Activated CD8-positive, alpha-beta memory T cell treated with anti-CD3 and anti-CD28 coated beads for 48 hours (primary cell): ENCODE measurements around the gene MDGA2.

Source experiments
- DNase-seq, 3 experiments: peaks; one replicate each; pipeline ENCODE4 v3.0.0-alpha.2; 2020; ENCODE audit warnings: low read depth in 2 of 3, low spot score in 2 of 3

Gene MDGA2

DNA sequence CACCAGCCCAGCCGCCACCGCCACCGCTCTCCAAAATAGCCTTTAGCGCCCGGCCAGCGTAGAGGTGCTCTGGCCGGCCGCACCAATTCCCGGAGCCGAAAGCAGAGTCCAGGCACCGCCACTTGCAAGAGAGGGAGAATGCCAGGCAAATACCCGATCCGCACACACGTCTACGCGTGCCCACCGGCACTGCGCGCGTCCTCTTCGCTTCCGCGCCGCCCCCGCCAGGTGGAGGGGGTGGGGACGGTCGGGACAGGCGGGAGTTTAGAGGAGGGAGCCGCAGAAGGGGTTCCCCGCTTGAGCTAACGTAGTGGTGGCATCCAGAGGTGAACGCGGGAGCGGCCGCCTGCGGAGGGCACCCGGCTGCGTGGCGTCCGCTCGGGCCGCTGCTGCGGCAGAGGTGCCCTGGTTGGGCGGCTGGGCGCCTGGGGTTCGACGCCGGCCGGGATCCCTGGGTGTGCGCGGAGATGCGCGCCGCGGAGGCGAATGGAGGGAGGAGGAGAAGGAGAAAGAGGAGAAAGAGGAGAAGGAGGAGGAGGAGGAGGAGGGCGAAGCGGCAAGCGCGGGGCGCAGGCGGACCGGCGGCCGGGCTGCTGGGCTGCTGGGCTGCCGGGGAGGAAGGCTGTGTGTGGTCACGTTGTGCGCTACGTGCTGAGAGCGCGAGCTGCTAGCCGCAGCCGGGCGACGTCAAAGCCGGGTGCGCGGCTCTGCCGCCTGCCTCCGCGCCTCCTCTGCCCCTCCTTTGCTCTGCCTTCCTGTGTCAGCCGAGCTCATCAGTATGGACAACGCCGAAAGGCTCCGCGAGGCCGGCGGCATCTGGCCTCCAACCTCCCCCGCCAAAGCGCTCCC, at the start of gene MDGA2:
Gene MDGA2, minus strand, starts transcription at position 140 of the 849 bp plus-strand sequence.
- no peak for DNase-seq

DNA sequence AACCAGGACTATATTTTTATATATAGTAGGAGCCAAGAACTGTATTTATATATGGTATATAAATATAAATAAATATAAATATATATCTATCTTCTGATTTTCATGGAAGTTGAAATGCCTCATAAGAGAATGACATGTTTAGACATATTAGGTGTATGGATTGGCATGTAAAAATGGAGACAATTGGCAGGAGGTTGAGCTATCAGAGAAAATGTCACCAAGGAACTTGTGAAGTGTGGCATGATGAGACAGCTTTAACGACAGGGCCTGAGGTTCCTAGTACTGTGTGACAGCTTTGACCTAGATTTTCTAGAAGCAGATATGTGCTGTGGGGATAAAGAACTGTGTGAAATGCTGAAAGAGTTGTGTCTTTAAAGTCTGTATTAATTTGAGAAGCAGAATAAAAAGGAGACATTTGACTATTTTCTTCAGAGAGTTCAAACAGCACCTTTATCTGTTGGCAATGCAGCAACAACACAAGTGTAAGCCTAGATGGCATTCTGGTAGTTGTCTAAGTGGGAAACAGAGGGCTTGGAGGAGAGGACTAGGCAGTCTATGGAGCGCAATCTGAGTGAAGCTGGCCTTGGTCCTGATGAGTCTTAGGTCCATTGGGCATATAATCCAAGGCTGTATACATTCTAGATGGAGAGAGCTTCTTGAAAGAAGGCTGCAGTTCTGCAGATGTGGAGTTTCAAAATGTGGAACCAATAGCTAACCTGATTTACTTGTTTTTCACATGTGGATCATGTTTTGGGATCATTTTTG, 47.7 kb upstream of the MDGA2 start:
- DNase-seq = no peak

DNA sequence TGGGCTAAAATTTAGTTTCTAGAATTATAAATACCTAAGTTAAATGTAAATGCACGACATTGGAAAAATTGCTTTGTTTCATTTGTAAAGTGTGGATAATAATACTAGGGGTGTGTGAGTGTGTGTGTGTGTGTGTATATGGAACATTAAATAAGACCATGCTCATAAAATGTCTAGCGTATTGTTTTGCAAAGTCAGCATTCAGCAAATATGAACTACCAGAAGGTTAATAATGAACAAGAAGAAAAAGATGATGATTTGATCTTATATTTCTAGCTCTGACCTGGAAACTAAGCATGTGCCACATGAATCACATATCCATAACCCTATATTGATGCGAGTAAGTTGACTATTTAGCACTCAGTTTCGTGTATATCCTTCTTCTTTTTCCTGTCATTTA, 44.9 kb upstream of the MDGA2 start:
- no peak for DNase-seq

DNA sequence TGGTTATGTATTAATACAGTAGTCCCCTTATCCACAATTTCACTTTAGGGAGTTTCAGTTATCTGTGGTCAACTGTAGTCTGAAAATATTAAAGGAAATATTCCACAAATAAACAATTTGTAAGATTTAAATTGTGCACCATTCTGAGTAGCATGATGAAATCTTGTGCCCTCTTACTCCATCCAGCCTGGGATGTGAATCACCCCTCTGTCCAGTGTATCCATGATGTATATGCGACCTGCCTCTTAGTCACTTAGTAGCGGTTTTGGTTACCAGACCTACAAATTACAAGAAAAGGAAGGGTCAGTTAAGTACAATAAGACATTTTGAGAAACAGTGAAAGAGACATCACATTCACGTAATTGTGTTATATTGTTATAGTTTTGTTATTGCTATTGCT, 39.9 kb upstream of the MDGA2 start:
- no peak for DNase-seq

DNA sequence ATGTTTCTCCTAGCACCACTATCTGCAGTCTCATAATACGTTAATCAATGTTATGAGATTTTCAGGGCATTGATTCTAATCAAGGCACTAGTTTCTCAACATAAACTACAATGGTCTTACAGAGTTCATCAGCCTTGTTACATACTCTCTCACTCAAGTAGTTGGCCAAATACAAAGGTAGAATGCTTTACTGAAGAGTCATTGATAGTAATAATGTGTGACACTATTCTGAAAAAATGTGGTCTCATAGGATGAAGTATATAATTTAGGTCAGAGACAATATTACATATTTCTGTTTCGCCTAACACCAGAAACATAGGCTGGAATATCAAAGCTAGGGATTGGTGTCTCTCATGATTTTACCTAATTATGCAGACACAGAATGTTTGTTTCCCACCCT, 35.2 kb upstream of the MDGA2 start:
- DNase-seq = no peak

DNA sequence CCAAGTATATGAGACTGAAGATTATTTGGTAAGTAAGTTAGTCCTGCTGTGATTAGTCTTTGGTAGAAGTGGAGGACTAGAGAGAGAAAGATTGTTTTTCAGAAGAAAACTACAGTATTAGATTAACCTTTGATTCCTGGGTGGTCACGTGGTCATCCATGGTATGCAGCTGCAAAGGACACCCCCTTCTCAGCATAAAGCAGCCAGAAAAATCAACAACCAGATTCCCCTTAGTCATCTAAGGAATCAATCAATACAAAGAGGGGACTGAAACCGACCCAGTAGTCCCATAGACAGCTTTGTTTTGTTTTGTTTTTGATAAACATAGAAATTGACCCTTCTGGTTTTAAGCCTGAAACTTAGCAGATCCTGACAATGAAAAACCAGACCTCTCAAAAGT, 30.3 kb upstream of the MDGA2 start:
- DNase-seq = no peak

DNA sequence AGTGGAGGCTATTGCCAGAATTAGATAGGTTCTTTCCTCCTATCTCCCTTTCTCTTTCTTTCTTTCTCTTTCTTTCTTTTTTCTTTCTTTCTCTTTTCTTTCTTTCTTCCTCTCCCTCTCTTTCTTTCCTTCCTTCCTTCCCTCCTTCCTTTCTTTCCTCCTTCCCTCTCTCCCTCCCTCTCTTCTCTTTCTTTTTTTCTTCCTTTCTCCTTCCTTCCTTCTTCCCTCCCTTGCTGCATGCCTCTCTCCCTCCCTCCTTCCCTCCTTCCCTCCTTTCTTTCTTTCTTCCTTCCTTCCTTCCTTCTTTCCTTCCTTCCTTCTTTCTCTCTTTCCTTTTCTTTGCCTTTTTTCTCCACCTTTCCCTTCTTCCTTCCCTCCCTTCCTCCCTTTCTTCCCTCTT, 16.4 kb upstream of the MDGA2 start:
- DNase-seq = no peak

DNA sequence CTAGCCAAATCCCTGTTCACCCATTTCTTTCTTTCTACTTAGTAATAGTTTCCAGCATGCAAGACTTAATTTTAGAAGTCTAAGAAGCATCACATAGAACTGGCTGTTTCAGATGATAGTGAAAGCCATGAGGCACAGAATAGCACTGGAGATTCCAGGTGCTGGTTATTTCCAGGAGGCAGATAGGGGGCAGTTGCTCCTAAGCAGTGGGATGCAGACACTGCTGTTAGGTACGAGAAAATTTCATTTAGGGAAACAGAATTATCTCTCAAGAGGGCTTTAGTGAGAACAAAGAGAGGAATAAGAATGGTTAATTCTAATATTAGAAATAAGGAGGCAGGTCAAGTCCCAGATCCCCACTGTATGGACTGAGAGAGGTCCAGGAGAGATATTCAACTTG, 3.6 kb upstream of the MDGA2 start:
- DNase-seq = no peak

DNA sequence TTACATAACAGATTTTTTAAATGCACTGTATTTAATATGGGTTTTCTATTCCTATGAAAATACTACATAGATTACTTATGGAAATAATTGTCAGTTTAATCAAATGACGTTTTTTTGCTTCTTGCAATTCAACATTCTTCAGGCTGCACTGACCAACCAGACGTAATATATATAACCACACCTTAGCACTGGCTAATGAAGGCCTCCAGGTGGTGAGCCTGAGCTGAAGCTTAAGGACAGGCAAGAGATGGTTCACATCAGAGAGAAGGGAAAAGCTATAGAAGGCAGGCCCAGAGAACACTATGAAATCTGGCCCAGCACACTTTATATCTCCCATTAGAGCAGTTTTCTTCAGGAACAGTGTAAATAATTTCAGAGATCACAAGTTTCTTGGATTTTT, 2.8 kb upstream of the MDGA2 start:
- DNase-seq = no peak

DNA sequence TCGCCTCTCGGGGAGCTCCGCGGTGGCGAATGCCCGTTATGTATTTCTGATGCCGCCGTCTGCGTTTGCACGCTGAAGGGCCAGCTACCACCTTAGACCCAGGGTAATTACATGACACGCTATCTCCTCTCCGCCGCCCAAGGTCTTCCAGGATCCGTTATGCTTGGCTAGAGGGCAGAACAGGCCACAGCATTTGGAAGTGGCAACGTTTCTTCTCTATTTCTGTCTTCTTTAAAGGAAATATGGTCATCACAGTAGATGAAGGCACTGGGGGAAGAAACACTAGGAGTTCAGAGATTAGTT, 861 bp upstream of the MDGA2 start:
- no peak for DNase-seq

DNA sequence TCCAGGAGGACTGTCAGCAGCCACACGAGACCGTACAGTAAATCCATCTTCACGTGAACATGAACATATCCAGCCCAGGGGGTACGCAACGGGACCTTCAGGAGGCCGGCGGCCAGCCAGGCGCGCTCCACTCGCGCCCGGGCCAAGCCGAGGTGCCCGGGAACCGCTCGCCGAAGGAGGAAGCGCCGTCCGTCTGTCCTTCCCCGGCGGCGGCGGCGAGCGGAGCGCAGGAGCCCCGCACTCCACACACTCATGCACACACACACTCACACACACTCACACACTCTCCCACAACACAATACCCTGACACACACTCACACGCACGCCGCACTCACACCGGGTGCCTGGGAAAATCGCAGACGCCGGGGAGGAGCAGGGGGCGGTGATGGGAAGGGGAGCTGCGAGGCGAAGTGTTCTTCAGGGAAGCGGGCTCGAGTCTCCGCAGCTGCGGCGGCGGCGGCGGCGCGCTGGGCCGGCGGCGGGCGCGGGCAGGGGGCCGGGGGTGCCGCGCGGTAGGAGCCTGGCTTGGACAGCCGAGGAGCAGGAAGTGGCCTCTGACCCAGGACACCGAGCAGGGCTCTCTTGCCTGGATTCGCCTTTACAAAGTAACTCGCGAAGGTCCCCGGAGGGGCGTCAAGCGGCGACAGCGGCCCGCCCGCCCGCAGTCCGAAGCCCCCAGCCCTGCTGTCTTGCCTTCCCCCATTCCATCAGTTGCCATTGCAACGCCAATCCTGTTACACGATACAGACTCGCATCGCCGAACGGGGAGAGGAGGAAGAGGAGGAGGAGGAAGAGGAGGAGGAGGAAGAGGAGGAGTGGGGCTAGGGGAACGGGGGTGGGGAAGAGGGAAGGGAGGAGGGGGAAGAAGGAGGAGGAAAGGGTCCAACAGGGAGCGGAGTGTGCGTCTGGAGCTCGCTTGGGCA, 601 bp downstream of the MDGA2 start:
- DNase-seq = no peak

DNA sequence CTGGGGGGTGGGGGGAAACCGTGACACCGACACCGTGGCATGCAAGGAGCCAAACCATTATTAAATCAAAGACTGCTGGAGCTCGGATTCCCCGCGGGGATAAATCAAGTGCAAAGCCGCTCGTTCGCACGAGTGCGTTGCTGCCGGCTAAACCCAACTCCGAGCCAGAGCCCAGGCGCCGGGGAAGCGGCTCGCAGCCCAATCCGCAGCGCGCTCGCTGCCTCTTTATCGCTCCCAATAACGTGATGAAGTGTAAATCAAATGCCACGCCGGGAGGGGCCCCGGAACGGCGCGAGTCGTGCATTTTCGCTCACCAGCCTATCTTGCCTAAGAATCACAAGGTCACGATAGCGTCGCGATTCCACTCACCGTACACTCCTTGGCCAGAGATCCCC, 1.3 kb downstream of the MDGA2 start:
- no peak for DNase-seq

DNA sequence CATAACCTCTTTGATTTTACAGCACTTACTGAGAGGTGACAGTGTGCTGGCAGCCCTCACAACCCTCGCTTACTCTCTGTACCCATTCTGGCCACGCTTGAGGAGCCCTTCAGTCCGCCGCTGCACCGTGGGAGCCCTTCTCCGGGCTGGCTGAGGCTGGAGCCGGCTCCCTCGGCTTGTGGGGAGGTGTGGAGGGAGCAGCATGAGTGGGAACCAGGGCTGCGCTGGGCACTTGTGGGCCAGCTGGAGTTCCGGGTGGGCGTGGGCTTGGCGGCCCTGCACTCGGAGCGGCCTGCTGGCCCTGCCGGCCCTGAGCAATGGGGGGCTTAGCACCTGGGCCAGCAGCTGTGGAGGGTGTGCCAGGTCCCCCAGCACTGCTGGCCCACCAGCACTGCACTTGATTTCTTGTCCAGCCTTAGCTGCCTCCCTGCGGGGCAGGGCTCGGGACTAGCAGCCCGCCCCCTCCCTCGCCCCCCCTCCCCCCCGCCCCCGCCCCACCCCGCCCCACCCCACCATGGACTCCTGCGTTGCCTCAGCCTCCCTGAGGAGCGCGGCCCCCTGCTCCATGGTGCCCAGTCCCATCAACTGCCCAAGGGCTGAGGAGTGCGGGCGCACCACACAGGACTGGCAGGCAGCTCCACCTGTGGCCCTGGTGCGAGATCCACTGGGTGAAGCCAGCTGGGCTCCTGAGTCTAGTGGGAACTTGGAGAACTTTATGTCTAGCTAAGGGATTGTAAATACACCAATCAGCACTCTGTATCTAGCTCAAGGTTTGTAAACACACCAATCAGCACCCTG, 9.9 kb downstream of the MDGA2 start:
- DNase-seq = no peak

DNA sequence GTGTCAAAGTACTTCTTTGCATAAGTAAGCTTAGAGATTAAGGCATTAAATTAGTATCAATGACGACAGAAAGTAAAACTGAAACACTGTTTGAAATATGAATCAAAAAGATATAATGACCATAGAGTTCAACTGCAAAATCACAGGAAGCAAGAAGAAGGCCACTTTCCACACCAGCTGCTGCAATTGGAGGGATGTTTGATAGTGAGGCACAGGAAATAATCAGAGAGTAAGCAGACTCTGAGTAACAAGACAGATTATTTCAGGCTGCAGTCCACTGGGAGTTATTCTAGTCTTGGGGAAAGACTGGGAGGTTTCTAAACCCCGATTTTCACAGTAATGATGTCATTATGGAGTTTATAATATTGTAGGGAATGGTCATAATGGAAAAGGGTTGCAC, 12.9 kb downstream of the MDGA2 start:
- no peak for DNase-seq

DNA sequence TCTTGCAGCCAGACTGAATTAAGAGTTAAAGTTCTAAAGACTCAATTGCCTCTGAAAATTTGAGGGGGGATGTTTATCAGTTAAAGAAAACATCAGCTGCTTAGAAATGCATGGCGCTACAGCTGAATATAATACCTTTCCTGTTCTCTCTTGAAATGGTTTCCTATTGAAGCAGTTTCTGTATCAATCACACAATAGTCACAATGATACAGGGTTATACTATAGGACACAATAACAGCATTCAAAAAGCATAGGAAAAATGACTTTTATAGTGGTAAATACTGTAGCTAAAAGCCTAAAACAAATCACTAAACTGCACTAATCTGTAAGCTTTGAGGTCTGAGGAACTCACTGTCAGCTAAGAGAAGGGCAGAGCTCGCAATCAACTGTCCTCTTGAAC, 15.2 kb downstream of the MDGA2 start:
- no peak for DNase-seq

DNA sequence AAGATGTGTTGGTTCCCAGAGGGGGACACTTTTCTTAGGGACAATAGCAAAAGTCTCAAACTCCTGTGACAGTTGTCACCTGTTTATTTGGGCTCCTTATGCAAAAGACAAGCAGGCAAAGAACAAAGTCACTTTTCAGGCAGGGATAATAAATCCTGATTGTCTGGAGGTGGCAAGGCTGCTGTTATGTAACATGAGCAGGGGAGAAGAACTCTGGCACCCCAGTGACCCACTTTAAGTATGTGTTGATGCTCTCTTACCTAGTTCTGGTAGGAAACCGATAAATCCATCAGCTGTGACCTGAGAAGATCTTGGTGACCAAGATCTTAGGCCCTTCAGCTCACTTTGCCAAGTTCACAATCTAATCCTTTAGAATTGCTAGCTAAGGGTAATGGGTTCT, 17.4 kb downstream of the MDGA2 start:
- DNase-seq = no peak

DNA sequence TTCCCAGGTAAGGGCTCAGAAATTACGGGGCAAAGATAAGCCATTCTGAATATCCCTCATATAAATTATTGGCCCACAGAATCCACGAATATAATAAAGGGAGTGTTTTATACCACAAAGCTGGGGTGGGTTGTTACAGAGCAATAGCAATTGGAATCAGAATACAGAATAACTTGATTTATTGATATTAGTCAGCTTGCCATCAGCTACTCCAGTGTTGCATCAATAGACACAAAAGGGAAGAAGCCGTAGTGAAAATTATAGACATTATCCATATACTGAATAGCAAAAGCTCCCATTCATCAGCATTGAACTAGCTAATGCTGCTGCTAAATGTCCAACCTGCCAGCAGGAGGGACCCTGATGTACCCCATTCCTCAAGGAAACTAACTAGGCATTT, 18.3 kb downstream of the MDGA2 start:
- no peak for DNase-seq

DNA sequence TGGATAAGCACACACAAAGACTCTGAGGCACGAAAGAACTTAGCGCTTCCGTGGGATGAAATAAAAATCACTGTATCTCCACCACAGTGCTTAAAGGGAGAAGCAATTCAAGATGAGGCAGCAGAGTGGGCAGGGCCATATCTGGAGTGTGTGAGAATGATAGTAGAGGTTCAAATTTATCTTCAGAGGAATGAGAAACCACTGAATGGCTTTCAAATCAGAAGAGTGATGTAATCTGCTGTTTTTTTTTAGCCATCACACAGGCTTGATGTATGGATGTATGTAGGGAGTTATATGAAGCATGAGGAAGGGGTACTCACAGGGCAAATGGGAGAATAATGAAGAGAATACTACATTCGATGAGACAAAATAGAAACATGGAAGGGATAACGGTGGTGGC, 24.1 kb downstream of the MDGA2 start:
- DNase-seq = no peak

DNA sequence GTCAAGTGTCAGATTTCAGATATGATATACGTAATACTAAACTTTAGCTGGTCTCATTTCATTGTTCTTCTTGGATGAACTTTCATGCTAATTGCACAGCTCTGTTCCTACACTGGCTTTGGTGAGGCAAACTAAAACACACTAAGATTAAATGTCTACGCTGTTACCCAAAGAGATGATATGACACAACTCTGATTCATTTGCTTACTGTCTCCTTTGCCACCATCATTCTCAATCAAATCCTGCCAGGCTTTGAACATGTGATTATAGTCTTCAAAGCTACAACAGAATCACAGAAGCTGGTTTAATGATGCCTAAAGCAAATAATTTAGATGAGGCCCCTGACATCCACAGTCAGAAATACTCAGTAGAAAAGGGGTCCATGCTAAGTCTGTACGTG, 37.7 kb downstream of the MDGA2 start:
- no peak for DNase-seq

DNA sequence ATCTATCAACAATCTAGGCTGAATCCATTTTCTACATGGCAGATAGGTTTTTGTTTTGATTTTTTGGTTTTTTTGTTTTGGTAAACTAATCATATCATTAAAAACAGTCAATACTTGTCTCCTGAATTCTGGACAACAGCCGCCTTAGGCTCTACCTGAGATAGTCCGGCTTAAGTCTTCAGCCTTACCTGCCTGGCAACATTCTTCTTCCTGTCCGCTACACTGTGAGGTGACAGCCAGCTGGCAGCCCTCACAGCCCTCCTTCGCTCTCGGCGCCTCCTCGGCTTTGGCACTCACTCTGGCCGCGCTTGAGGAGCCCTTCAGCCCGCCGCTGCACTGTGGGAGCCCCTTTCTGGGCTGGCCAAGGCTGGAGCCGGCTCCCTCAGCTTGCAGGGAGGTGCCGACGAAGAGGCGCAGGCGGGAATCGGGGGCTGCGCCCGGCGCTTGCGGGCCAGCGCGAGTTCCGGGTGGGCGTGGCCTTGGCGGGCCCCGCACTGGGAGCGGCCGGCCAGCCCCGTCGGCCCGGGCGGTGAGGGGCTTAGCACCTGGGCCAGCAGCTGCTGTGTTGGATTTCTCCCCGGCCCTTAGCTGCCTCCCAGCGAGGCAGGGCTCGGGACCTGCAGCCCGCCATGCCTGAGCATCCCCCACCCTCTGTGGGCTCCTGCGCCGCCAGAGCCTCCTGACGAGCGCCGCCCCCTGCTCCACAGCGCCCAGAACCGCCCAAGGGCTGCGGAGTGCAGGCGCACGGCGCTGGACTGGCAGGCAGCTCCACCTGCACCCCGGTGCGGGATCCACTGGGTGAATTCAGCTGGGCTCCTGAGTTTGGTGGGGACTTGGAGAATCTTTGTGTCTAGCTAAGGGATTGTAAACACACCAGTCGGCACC, 49.0 kb downstream of the MDGA2 start:
- no peak for DNase-seq
